NCI-H748 (cell line): ENCODE data around the gene ACTC1.

Source experiments
- DNase-seq: peaks from one replicate; lab custom pipeline; 2025; ENCODE audit not compliant: unreplicated experiment; lab: John Stamatoyannopoulos, UW

ACTC1 gene

GRCh38 chr15:34802371-34802770 lies 7.0 kb upstream of the ACTC1 start:
- DNase-seq, result no peak

GRCh38 chr15:34799149-34800101 lies 4.1 kb upstream of the ACTC1 start:
- DNase-seq, result peak; percentile 0

DNA sequence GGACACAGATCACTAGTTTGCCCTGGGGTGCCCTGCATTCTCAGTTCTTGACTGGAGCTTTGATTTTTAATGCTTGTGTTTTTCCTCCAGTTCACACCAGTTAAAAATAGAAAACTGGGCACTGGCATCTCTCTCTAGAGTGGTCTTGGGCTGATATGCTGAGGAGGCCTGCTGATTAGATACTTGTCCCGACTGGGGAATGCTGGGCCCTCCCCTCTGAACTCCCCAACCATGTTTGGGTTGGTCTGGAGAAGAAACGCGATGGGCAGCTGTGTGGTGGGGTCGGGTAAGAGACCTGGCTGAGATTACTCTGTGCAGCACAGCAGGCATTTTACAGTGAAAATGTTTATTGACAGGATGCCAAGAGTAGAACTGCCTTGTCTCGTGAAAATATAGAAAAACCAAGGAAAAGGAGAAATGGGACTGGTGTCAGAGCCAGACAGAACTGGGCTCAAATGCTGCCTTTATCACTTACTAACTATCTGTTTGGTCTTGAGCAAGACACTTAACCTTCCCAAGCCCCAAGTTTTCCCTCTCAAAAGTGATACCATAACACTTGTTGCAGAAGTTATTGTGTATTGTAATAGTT lies 1.6 kb upstream of the ACTC1 start:
- no peak for DNase-seq

GRCh38 chr15:34794590-34795206 lies 651 bp downstream of the ACTC1 start:
- no peak for DNase-seq

DNA sequence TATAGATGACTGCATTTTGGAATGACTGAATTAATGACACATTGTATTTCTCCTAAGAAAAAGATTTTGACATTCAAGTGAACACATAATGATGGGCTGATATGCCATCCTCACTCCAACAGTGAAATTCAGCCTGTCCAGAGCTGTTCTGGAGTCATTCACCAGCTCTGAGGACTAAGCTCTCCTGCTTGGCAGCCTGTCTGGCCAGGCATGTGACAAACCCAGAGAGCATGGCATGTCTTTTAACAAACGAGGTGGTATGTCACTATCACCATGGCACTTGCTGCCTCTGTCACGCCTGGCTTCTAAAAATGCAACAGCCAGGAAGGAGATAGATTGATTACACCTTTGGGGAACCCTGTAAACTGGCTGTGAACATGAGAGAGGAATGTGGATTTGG lies 1.4 kb downstream of the ACTC1 start:
- DNase-seq, result no peak

- no peak for DNase-seq
Observed at GRCh38 chr15:34793071-34793470, 2.3 kb downstream of the ACTC1 start.

- DNase-seq, result no peak
Observed at GRCh38 chr15:34791701-34792100, 3.6 kb downstream of the ACTC1 start.

DNA sequence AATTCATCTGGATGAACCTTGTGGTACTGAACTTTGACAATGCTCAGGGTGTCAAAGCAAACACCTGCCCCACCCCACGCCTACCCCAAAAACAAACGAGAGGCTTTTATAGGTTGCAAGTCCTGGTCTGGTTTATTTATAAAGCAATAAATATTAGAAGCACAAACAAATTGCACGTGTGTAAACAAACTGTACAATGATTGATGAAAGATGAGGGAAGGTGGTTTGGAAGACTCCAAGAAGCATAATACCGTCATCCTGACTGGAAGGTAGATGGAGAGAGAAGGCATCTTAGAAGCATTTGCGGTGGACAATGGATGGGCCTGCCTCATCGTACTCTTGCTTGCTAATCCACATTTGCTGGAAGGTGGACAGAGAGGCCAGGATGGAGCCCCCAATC lies 5.2 kb downstream of the ACTC1 start:
- DNase-seq, result no peak

DNA sequence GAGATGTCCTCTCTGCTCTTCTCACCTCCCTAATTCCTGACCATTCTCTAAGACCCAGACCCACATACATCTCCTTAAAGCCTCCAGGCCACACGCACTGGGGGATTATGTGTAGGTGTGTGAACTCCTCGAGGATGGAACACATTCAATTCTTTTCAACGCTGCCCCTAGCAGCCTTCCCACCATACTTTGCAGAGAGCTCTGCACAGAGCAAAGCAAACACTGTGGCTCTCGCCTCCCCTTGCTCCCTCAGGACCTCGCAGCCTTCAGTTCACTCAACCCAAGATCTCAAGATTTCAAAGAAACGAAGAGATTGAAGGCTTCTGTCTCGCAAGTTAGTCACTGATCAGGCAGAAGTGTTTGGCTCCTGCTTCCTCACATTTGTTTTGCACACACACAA lies 6.0 kb downstream of the ACTC1 start:
- no peak for DNase-seq

GRCh38 chr15:34786206-34786605 lies 9.1 kb downstream of the ACTC1 start:
- peak; percentile 2 for DNase-seq

GRCh38 chr15:34783991-34784390 lies 11.4 kb downstream of the ACTC1 start:
- no peak for DNase-seq

DNA sequence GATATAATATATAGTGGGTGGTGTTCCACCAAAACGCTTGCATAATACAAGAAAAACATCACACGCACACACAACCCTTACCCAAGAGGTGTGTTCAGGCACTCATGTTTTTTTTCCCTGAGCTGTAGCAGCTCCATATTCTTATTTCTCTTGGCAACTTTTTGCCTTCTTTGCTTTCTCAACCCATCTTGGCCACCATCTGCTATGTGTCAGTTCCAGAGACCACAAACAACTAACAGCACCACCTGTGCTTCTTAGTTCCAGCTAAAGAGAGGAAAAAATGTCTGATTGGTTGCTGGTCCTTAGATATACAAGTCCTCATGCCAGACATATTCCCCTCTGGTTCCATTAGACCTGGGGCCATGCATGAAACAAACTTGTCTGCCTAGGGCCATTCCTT lies 11.9 kb downstream of the ACTC1 start:
- no peak for DNase-seq

- no peak for DNase-seq
Observed at GRCh38 chr15:34782901-34783300, 12.4 kb downstream of the ACTC1 start.

- no peak for DNase-seq
Observed at GRCh38 chr15:34780725-34781124, 14.6 kb downstream of the ACTC1 start.

GRCh38 chr15:34776606-34777105 lies 18.7 kb downstream of the ACTC1 start:
- no peak for DNase-seq

- no peak for DNase-seq
Observed at GRCh38 chr15:34773917-34774316, 21.4 kb downstream of the ACTC1 start.

DNA sequence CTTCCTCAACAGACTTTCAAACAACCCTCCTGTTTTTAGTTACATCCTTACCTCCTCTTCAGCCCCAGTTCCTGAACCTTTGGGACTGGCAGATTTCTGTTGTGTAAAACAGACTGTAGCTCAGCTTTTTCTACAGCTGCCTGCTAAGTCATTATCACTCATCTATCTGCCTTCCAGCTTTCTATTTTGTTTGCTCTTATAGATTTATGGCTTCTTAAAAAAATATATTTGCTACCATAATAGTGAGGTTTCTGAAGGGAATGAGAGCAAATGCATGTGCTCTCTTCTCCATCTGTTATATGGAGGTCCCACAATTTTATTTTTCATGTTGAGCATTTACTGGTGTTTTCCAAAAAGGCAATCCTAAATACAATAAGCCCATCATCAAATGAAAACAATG lies 22.3 kb downstream of the ACTC1 start:
- no peak for DNase-seq

DNA sequence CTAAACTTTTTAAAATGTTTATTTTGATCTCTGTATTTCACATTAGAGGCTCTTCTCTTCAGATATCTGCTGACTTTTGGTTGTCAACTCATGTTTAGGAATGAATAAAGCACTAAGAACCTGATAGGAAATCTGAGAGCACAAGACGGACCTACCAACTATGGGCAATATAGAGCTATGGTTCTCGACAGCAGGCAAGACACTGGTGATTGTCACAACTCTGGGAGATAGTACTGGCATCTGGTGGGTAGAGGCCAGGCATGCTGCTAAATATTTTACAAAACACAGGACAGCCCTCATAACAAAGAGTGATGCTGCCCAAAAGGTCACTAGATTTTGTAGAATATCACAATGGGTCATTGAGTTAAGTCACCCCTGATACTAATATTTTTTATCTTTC lies 23.0 kb downstream of the ACTC1 start:
- DNase-seq, result no peak

DNA sequence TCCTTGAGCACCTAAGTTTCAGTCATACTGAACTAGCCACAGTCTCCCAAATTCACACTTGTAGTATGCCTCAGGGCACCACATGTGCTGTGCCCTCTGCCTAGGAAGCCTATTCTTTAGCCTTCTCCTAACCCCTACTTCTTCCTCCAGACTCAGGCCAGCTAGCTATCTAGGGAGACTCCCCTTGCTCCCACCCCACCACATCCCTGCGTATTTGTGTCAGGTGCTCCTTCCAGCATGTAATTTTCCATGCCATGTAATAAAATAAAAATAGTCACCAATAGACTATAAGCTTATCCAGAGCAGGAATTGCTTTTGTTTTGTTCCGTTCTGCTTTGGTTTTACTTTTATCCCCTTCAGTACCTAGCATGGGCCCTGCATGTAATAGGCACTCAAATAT lies 25.6 kb downstream of the ACTC1 start:
- DNase-seq, result no peak

- no peak for DNase-seq
Observed at GRCh38 chr15:34768530-34768929, 26.8 kb downstream of the ACTC1 start.

- DNase-seq, result no peak
Observed at GRCh38 chr15:34765741-34766140, 29.6 kb downstream of the ACTC1 start.

DNA sequence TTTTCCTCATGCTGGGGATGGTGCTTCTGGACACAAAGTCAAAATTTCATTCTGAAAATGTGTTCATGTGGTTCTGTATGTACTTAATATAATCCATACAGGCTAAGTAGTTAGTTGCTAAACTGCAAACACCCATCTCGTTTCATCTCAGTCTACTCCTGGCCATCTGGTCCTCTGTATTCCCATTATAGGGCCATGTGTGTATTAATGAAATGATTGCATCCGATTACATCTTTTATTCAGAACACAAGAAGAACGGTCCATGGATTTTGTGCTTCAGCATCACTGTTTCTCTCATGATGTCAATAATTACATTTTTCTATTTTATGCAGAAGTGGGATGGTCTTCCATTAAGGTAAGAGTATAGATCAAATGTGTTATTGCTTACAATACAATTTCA lies 34.4 kb downstream of the ACTC1 start:
- no peak for DNase-seq
